Hematopoietic multipotent progenitor cell treated with erythropoietin and hydrocortisone succinate and interleukin-3 and kit ligand, for 17 days (in vitro differentiated cells): ENCODE data around the gene KRTAP12-3.

ENCODE experiments used
- DNase-seq: peaks from one replicate; pipeline ENCODE4 v3.0.0-alpha.2; 2015; ENCODE audit warnings: low spot score

Gene KRTAP12-3

DNA sequence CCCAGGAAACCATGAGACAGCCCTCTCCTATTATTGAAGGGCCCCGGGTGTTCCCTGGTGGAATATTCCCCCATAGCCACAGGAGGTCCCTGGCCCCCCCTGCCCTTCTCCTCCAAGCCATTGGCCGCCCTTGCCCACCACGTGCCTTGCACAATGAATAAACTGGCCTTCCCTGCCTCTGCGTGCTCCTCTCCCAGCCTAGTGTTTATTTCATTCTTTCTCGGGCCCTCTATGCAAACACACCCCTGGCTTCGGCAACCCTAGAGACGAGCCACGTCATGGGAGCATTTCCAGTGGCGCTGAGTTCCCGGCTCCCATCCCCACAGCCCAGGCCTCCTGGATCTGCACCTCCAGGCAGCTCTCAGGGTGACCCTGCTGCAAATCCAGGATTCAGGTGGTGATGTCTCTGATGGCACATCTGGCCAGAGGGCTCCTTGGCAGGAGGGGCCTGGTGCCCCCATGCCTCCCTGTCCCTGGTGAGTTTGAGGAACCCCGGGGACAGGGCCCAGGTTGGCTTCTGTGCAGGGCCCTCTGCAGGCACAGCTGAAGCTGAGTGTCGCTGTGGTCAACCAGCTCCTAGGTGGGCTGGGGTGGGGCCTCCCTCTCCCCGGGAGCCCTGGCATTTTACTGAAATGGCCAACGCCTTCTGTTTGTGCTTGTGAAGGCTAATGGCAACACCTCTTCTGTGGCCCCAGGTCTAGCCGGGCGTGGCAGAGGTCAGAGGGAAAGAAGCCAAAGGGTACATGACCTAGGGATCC is 45.4 kb downstream of the KRTAP12-3 start:
- DNase-seq = no peak

- DNase-seq = no peak
Measured at GRCh38 chr21:44703731-44704635, 46.3 kb downstream of the KRTAP12-3 start.

- DNase-seq = no peak
Measured at GRCh38 chr21:44704636-44705001, 46.9 kb downstream of the KRTAP12-3 start.

- DNase-seq = no peak
Measured at GRCh38 chr21:44706026-44706705, 48.4 kb downstream of the KRTAP12-3 start.

DNA sequence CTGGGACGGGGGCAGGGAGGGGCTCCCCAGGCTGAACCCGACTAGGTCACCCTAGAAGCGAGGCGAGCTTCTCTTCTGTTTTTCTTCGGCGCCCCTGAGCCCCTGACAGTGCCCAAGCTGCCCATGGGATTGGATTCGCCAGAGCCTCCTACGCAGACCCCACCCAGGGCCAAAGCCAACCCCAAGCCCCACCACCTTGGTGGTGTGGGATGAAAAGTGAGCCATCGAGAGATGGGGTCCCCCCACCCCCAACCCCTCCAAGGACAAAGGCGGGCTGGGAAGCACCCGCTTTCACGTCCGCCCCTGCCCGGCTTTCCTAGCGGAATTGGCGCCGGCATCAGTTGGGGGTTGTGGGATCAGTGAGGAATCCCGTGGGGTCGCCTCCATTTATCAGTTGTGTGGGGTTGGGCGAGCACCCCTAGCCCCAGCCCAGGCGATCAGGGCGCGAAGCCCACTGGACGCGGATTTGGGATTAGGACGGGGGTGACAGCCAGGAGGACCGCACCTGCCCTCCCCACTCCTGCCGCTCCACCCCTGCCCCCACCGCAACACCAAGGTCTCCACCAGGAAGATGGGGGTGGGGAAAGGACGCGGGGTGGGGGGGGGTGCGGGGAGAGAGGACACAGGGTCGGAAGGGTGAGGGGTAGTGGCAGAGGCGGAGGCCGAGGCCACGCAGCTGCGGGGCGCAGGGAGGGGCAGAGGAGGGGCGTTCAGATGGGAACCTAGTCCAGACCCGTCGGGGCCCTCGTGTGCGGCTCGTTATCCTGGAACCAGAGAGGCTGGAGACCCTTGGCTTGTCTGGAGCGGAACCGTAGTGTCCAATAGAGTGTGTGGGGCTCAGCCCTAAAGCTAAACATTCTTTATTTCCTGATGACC is 49.2 kb downstream of the KRTAP12-3 start:
- DNase-seq = no peak
